ENCODE data around the gene ADAMTS14.

ADAMTS14 gene

GRCh38 chr10:70677620-70678249 lies 5.4 kb downstream of the ADAMTS14 start:
- DNase-seq, result no peak

DNA sequence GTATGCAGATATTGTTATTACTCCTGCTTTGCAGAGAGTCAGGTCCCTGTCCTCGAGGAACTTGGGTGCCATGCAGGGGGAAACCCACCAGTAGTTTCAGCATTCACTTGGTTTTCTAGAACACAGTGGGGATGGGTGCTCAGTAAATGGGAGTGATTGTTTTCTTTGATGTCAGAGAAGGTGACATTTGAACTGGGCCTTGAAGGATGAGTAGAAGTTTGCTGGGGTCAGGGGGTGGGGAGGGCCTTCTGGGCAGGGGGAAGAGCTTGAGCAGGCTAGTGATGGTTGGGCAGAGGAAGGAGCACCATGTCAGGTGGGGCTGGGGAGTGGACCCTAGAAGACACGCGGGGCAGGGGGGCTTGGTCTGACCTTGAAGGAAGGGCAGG lies 5.9 kb downstream of the ADAMTS14 start:
- DNase-seq, result no peak

GRCh38 chr10:70678757-70679489 lies 6.6 kb downstream of the ADAMTS14 start:
- no peak for DNase-seq

DNA sequence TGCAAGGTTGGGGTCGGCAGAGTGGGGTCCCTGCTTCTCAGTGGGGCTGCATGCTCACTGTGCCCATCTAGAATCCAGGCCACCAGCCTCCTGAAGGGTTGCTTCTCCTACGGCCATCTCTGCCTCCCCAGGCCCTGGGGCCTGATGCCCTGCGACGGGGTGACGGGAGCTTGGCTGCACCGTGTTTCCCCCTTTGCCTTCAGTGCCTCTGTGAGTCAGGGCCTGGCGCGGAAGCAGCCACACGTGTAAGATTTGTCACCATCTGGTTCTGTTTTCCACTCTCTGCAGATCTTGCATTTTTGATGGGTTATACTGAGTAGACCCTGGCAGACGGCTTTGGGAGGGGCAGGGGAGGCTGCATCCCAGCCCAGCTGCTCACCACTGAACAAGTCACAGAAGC lies 7.2 kb downstream of the ADAMTS14 start:
- DNase-seq, result no peak

DNA sequence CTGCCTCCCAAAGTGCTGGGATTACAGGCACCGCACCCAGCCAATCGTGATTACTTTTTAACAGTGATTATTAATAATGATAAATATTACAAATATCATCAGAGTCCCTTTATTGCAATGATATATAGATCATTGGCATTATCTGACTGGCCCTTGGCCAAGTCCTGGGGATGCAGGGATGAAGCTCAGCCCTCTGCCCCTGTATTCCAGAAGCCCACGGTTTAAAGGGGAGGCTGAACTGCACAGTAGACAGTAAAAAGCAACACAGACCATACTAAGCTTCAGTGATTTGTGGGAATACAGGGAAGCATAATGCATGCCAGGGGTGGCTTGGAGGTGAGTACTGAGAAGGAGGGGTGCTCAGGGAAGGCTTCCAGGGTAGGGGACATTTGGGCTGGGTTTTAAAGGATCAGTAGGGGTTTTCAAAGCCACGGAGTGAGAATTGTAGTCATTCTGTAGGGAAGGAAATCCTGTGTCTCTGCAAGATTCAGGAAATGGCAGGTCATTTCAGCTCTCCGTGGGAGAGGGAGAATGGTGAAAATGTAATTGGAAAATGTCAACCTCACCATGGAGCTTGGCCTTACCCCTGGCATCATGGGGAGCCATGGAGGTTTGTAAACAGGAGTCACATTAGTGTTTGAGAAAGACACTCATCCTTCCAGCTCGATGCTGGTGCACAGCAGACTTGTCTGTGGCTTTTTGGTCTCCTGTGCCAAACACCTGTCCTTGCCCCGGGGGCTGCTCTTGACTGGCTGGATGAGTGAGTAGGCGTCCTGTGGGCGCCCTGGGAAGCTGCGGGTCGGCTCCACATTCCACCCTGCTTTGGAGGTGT lies 8.8 kb downstream of the ADAMTS14 start:
- no peak for DNase-seq

- DNase-seq, result no peak
Measured at GRCh38 chr10:70681731-70682005, 9.4 kb downstream of the ADAMTS14 start.

- no peak for DNase-seq
Measured at GRCh38 chr10:70682920-70683600, 10.8 kb downstream of the ADAMTS14 start.

GRCh38 chr10:70683601-70683934 lies 11.3 kb downstream of the ADAMTS14 start:
- DNase-seq, result no peak

- no peak for DNase-seq
Measured at GRCh38 chr10:70683940-70684339, 11.6 kb downstream of the ADAMTS14 start.

DNA sequence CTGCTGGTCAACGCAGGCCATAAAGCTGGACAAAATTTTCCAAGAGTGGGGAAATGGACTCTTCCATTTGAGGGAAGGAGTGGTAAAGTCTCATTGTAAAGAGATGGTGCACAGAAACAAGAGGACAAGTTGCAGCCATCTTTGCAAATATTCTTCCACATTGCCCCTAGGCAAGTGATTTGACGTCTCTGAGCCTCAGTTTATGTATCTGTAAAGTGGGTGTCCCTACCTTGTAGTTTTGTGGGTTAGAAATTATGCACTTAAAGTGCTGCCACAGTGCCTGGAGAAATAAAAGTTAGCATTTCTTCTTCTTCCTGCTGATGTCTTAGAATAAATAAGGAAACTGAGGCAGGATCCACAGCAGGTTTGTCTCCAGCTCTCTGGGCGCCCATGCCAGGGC lies 12.1 kb downstream of the ADAMTS14 start:
- DNase-seq, result no peak

DNA sequence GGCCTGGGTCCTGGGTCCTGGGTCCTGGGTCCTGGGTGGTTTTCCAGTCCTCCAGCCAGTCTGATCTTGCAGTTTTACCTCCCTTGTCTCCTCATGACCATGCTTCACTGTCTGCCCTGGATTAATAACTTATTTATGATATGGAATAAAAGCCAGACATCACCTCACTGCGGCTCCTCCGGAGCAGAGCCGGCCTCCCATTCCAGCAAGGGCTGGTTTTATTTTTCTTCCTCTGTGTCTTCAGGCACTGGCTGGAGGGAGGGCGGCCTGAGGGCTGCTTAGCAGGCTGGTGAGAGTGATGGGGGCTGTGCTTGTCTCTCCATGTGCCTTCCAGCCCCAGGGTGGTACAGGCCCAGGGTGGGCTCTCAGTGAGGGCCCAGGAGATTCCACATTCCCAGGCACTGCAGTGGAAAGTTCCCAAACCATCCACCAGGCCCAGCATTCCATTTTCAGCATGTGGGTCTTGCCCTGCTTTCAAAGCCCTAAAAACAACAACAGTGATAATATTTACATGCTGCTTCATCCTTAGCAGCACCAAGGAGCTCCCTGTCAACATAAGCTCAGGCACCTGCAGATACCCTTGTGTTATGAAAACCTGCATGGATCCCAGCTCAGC lies 12.6 kb downstream of the ADAMTS14 start:
- DNase-seq, result no peak

GRCh38 chr10:70685455-70685911 lies 13.2 kb downstream of the ADAMTS14 start:
- DNase-seq, result no peak

DNA sequence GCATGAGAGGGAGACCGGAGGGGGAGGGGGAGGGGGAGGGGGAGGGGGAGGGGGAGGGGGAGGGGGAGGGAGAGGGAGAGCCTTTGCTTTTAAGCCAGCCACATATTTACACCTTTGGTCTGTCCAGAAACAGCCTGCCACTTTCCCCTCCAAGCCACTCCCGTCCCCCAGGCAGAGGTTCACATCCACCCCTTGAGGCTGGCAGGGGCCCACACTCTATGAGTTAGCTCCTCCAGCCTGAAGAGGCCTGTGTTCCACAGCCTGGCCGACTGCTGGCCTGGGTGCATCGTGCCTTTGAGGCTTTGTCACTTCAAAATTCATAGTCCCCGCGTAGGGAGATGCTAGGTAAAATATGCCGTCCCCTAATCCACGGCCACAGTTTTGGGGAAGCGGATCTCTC lies 16.5 kb downstream of the ADAMTS14 start:
- no peak for DNase-seq

DNA sequence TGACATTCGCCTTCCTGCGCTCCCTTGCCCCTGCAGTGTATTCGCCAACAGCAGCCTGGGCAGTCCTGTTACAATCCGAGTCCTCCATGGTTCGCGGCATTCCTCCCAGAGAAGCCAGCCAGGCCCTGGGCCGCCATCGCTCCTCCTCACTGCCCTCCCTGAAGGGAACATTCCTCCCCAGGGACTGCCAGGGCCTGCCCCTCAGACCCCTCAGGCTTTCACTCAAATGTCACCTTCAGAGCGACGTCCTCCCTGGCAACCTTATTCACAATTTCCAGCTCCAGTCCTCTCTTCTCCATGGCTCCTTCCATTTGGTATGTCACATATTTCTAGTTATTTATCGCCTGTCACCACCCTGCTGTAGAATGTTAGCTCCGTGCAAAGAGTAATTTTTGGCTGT lies 17.4 kb downstream of the ADAMTS14 start:
- DNase-seq, result no peak

DNA sequence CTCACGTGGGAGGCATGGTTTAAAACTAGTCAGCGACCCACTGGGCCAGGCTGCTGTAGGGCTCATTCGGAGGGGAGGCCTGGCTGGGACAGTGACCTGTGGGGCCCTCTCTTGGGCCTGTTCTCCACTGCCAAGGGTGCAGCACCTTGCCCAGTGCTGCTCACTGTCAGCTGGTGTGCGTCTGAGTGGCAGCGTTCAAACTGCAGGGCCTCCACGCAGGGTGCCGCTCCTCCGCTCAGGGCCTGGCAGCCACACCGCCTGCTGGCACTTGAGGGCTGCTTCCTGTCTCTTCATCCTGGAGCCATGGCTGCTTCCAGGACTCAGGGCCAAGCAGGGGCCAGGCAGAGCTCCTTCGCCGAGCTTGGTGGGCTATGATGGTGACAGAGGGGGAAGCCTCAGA lies 18.3 kb downstream of the ADAMTS14 start:
- no peak for DNase-seq

- no peak for DNase-seq
Measured at GRCh38 chr10:70691611-70692010, 19.3 kb downstream of the ADAMTS14 start.

- DNase-seq, result no peak
Measured at GRCh38 chr10:70692043-70692603, 19.8 kb downstream of the ADAMTS14 start.

- DNase-seq, result no peak
Measured at GRCh38 chr10:70693619-70694335, 21.5 kb downstream of the ADAMTS14 start.

DNA sequence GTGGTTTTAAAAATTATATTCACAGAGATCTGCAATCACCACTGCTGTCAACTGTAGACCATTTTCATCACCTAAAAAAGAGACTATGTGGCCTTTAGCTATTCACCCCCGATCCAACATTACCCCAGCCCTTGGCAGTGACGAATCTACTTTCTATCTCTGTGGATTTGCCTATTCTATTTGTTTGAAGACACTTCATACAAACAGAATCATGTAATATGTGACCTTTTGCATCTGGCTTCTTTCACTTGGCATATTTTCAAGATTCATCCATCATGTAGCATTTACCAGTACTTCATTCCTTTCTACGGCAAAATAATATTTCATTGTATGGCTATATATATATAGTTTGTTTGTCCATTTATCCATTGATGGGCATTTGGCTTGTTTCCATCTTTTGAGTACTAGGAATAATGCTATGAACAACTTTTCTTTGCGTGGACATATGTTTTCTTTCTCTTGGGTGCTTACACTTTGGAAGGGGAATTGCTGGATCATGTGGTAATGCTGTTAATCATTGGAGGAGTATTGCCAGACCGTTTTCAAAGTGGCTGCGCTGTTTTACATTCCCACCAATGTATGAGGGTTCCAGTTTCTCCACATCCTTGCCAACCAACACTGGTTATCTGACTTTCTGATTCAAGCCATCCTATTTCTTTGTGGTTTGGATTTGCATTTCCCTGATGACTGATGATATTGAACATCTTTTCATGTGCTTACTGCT lies 22.3 kb downstream of the ADAMTS14 start:
- DNase-seq, result no peak

DNA sequence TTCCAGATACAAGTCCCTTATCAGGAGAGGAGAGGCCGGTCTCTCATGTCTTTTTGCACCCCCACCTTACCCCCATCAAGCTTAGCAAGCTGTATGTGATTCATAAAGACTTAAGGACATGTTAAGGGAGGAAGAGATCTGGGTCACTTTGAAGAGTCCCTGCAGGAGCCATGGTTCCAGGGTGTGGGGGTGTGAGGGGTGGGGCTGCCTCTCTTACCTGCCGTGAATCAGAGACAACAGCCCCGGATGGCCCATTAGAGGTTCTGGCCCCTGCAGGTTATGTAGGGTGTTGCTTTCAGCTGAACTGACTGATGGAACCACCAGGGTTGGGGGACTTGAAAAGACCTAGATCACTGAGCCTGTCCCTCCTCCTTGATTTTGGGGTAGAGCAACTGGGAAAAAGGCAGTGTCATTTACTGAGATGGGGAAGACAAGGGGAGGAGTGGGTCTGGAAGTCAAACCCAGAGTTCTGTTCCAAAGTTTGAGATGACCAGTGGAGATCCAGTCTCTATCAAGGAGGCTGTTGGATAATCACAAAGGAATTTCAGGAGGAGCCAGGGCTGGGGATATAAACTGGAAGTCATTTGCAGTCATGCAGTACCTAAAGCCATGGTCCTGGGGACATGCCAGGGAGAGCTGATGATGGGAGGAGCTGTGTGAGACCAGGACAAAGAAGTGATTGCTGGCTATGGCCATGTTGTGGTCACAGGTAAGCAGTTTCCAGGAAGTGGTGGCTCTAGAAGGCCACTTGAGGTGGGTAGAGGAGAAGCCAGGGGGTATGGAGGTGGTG lies 23.1 kb downstream of the ADAMTS14 start:
- no peak for DNase-seq

- no peak for DNase-seq
Measured at GRCh38 chr10:70698211-70698610, 25.9 kb downstream of the ADAMTS14 start.

Data from NCI-H1105 treated with DMSO at 0.1 percent for 48 hours (cell line).